IPS-18c (cell line): ENCODE measurements around the gene CYP26A1.

Source experiments
- H3K4me3 ChIP-seq: 2 replicates; pipeline ENCODE4 v1.7.0; 2013; ENCODE audit warnings: low read depth, mild to moderate bottlenecking, low read length, moderate library complexity; ENCODE audit not compliant: insufficient read depth
- H3K9me3 ChIP-seq: one replicate; pipeline ENCODE4 v1.6.1; 2013; ENCODE audit warnings: mild to moderate bottlenecking, low read length, moderate library complexity; ENCODE audit not compliant: control insufficient read depth, insufficient read depth

CYP26A1 gene

GRCh38 chr10:93062514-93063143 is 11.1 kb upstream of the CYP26A1 start:
- Histone ChIP-seq H3K9me3 (no peaks in the 10 kb centered on the region), H3K4me3 (peak overlapping the region; percentile 30; the same call in 1 of the 2 replicates)

DNA sequence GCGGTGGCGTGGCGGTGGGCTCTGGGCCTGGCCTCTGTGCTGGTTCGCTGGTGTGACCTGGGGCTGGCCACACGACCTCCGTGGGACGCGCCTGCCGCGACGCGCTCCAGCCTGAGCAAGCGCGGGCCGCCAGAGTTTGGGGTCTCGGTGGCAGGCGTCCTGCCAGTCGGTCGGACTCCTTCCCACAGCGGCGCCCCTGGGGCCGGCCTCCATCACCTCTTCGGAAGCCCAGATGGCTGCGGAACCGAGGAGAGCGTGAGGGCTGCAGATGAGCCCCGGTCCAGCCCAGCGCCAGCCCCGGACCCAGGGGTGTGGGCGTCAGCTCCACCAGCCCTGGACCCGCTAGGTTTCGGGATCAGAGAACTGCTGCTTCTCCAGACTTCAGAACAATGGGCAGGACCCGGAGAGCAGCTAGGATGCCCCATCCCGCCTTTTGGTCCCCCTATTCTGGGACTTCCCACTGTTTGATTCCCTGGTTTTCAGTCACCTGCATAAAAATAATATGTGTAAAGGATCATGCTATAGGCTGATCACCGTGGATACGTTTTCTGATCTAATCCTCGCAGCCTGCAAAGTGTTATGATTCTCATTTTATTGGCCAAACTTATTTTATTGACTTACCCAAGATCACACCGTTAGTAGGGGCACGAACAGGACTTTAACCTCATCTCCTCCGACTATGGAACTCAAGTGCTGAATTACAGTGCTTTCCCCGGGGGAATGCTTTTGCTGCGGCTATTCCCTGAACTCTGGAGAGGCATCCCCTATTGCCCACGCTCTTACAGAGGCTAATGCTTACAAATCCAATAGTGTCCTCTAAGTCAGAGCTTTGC is 10.3 kb upstream of the CYP26A1 start:
- H3K9me3 ChIP-seq = no peaks in the 10 kb centered on the region
- H3K4me3 ChIP-seq = peak overlapping the region; percentile 30; the same call in 1 of the 2 replicates

DNA sequence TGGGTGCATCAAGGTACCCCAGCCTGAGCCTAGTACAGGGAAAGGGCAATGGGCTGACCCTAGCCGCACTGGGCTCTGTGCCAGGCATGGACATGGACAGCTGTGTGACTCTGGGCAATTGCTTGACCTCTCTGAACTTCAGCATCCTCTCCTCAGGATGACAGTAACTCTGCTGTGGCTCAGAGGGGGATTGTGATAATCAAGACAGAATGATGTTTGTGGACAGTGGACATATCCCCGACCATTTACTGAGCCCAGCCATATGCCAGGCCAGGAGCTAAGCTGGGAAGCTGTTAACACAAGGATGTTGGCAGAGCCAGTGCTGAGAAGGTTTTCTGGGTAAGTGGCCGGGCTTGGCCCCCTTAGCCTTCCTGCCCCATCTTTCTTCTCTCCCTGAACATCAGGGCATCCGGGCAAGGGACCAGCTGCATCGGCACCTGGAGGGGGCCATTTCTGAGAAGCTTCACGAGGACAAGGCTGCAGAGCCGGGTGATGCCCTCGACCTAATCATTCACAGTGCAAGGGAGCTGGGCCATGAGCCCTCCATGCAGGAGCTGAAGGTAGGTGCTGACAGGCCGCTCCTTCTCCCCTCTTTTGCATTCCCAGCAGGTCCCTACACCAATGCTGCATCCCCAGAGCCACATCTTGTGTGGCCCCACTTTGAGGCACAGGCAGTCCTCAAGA is 9.6 kb upstream of the CYP26A1 start:
- Histone ChIP-seq H3K4me3 (no peak overlapping the region), H3K9me3 (no peaks in the 10 kb centered on the region)

DNA sequence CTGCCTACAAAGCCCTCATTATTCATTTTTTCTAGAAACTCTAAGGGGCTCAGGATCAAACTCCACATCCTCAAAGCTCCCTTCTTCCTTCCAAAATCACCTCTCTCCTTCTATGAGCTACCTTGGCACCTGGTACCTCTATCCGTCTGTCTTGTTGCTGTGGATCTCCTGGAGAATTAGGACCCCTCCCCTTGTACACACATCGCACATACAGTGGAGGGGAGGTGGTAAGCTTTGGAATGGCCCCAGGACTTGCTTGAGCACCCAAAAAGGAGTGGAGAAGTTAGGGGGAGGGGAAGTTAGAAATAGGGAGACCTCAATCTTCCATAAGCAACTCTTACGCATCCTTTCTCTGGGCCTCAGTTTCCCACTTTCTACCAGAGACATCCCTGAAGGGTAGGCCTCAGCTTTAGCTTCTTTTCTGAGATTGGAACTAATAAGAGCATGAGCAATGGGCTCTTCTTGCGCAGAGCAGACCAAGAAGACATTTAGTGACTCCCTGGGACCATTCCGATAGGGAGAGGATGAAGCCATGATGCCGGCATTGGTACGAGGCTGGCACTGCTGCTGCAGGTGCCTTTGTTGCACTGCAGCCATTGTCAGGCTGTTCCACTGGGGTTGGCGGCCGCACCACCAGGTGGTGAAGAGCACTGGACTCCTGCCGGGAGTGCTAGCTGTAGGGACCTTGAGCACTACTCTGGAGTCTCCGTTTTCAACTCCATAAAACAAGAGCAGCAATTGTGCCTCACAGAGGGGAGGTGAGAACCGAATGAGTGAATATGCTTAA is 8.6 kb upstream of the CYP26A1 start:
- H3K9me3 ChIP-seq = no peaks in the 10 kb centered on the region
- H3K4me3 ChIP-seq = peak overlapping the region; percentile 6; the same call in 1 of the 2 replicates

GRCh38 chr10:93065675-93066543 is 7.8 kb upstream of the CYP26A1 start:
- peak overlapping the region; percentile 6 for H3K4me3 ChIP-seq
- H3K9me3 ChIP-seq = no peaks in the 10 kb centered on the region

- H3K4me3 ChIP-seq = peak overlapping the region; percentile 6
- H3K9me3 ChIP-seq = no peaks in the 10 kb centered on the region
Observed at GRCh38 chr10:93066544-93066913, 7.2 kb upstream of the CYP26A1 start.

GRCh38 chr10:93067443-93068365 is 6.0 kb upstream of the CYP26A1 start:
- H3K4me3 ChIP-seq = peak overlapping the region; percentile 53
- no peaks in the 10 kb centered on the region for H3K9me3 ChIP-seq

- Histone ChIP-seq H3K9me3 (no peaks in the 10 kb centered on the region), H3K4me3 (peak overlapping the region; percentile 53)
Observed at GRCh38 chr10:93068411-93069244, 5.1 kb upstream of the CYP26A1 start.

DNA sequence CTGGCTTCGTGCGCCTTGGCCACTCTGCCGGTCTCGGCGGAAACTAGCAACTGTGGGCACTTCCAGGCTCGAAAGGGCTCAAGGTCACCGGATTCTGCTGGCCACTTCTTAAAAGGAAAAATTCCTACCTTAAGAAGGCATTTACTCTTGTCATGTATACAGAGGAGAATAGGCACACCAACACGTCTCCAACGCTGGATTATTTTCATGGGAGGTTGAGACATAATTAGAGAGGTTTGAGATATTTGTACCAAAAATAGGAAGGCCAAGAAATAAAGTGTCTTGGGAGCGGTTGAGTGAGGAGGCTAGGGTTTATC is 4.5 kb upstream of the CYP26A1 start:
- Histone ChIP-seq H3K4me3 (no peak overlapping the region), H3K9me3 (no peaks in the 10 kb centered on the region)

- Histone ChIP-seq H3K4me3 (no peak overlapping the region), H3K9me3 (peaks cover 3% of the 10 kb centered on the region)
Observed at GRCh38 chr10:93070378-93071176, 3.1 kb upstream of the CYP26A1 start.

DNA sequence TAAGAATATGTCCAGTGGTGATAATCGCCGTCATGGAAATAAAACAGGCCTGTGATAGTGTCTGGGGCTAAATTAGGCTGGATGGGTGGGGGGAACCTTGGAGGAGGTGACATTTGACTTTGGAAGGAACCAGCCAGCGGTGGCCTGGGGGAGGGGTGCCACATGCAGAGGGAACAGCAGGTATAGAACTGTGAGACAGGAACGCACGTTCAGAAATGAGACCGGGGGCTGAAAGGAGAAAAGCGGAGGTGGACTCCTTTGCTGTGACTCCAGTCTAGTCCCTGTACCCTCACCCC is 2.6 kb upstream of the CYP26A1 start:
- Histone ChIP-seq H3K4me3 (no peak overlapping the region), H3K9me3 (peaks cover 3% of the 10 kb centered on the region)

GRCh38 chr10:93071674-93072224 is 1.9 kb upstream of the CYP26A1 start:
- Histone ChIP-seq H3K9me3 (peaks cover 3% of the 10 kb centered on the region), H3K4me3 (peak overlapping the region; percentile 80)

- H3K9me3 ChIP-seq = peaks cover 3% of the 10 kb centered on the region
- peak overlapping the region; percentile 80 for H3K4me3 ChIP-seq
Observed at GRCh38 chr10:93072225-93072712, 1.4 kb upstream of the CYP26A1 start.
